ENCODE data around the gene ARHGAP31.

- no peak for TF ChIP-seq POLR2A (IDR thresholded peaks at IDR 0.05)
- TF ChIP-seq, protein P1, sequence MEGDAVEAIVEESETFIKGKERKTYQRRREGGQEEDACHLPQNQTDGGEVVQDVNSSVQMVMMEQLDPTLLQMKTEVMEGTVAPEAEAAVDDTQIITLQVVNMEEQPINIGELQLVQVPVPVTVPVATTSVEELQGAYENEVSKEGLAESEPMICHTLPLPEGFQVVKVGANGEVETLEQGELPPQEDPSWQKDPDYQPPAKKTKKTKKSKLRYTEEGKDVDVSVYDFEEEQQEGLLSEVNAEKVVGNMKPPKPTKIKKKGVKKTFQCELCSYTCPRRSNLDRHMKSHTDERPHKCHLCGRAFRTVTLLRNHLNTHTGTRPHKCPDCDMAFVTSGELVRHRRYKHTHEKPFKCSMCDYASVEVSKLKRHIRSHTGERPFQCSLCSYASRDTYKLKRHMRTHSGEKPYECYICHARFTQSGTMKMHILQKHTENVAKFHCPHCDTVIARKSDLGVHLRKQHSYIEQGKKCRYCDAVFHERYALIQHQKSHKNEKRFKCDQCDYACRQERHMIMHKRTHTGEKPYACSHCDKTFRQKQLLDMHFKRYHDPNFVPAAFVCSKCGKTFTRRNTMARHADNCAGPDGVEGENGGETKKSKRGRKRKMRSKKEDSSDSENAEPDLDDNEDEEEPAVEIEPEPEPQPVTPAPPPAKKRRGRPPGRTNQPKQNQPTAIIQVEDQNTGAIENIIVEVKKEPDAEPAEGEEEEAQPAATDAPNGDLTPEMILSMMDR (IDR thresholded peaks at IDR 0.05): no peak
Observed at GRCh38 chr3:119311081-119311925, 17.1 kb downstream of the ARHGAP31 start.
